Measurements from ENCODE around the gene ALPI.
"Not testable (repeated sequence)": the region's sequence is repeated elsewhere in the genome, so short reads cannot be mapped to it uniquely, and the experiment has no call there.

DNA sequence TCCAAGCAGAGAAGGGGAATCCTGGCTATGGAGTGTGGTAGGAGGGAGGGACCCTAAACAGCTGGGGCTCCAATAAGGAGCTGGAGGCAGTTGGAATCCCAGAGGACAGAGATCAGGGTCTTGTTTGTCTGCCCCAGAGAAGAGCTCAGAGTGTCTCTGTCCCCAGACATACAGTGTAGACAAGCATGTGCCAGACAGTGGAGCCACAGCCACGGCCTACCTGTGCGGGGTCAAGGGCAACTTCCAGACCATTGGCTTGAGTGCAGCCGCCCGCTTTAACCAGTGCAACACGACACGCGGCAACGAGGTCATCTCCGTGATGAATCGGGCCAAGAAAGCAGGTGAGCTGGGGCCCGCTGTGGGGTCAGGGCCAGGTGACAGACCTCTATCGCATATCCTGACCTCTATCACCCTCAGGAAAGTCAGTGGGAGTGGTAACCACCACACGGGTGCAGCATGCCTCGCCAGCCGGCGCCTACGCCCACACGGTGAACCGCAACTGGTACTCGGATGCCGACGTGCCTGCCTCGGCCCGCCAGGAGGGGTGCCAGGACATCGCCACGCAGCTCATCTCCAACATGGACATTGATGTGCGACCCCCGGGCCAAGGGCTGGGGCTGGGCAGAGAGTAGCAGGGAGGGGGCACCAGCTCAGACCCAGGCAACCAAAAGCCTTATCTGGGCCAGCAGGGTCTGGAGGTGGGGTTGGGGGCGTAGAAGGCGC, 48.4 kb upstream of the ALPI start:
- TF ChIP-seq, protein P1, sequence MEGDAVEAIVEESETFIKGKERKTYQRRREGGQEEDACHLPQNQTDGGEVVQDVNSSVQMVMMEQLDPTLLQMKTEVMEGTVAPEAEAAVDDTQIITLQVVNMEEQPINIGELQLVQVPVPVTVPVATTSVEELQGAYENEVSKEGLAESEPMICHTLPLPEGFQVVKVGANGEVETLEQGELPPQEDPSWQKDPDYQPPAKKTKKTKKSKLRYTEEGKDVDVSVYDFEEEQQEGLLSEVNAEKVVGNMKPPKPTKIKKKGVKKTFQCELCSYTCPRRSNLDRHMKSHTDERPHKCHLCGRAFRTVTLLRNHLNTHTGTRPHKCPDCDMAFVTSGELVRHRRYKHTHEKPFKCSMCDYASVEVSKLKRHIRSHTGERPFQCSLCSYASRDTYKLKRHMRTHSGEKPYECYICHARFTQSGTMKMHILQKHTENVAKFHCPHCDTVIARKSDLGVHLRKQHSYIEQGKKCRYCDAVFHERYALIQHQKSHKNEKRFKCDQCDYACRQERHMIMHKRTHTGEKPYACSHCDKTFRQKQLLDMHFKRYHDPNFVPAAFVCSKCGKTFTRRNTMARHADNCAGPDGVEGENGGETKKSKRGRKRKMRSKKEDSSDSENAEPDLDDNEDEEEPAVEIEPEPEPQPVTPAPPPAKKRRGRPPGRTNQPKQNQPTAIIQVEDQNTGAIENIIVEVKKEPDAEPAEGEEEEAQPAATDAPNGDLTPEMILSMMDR (IDR thresholded peaks at IDR 0.05): not testable (repeated sequence)
- TF ChIP-seq POLR2A (IDR thresholded peaks at IDR 0.05; ENCODE audit: low read depth): not testable (repeated sequence)

Measured in esophagus muscularis mucosa (tissue), 3 donors.